ENCODE data around the gene CAPN12. TPM values are rescaled to one million over a fixed set of nuclear protein-coding genes. Genes with fewer than 3 reads are reported as not detected.

CAPN12 gene
- total RNA-seq, 1 experiment from 2014 or later = 8.8 TPM

DNA sequence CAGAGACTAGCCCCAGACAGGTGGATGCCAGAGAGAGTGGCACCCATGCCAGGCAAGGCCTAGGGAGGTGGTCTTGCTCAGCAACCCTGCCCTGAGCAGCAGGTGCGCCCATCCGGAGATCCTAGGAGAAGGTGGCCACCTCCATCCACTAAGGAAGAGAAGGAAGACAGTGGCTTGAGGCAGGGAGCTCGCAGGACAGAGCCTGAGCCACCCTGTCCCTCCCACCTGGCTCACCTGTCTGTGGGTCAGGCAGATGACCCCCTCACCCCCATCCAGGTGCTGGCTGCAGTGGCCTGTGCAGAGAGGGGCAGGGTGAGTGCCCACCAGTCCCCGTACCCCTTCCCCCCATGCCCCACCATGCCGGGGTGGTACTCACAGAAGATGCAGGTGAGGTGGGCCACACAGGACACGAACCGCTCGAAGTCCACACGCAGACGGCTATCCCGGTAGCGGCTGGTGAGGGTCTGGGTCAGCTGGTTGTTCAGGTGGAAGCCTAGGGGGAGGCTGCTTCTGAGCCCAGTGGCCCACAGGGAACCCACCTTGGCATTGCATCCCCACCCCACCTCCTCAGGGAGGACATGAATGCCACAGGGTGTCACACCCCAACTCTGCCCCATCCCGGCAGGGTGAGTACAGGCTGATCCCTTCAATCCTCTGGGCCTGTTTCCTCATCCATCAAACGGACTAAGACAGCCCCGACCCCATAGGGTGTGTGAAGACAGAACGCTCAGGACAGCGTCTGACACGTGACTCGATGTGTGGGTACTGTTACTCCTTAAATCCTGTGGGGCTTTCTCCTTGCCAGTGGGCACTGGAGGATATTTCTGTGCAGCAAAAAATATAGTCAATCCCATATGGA is 13.3 kb downstream of the CAPN12 start:
- H3K79me2 ChIP-seq (ENCODE audit: insufficient read depth, low read length) = no peaks in the 10 kb centered on the region; the same call in 1 of the 2 replicates
- H3K9me2 ChIP-seq (ENCODE audit: insufficient read depth) = no peaks in the 10 kb centered on the region
- intact Hi-C loops (cut with micrococcal nuclease) = loop anchor here (5.0 kb wide), 1 partner anchor 201 kb away; the partner anchor contains the start of genes MRPS12 and SARS2
- ATAC-seq = no peak
- POLR2A ChIA-PET = no interaction called here
- TF ChIP-seq, protein P1, sequence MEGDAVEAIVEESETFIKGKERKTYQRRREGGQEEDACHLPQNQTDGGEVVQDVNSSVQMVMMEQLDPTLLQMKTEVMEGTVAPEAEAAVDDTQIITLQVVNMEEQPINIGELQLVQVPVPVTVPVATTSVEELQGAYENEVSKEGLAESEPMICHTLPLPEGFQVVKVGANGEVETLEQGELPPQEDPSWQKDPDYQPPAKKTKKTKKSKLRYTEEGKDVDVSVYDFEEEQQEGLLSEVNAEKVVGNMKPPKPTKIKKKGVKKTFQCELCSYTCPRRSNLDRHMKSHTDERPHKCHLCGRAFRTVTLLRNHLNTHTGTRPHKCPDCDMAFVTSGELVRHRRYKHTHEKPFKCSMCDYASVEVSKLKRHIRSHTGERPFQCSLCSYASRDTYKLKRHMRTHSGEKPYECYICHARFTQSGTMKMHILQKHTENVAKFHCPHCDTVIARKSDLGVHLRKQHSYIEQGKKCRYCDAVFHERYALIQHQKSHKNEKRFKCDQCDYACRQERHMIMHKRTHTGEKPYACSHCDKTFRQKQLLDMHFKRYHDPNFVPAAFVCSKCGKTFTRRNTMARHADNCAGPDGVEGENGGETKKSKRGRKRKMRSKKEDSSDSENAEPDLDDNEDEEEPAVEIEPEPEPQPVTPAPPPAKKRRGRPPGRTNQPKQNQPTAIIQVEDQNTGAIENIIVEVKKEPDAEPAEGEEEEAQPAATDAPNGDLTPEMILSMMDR (IDR thresholded peaks at IDR 0.05 in 2 of 3, conservative IDR thresholded peaks at IDR 0.05 in 1 of 3; ENCODE audit: borderline replicate concordance in 1 of 3, insufficient read depth in 1 of 3, low read depth in 2 of 3, low read length in 2 of 3) = no peak
- no peak for TF ChIP-seq EZH2phosphoT487 (IDR thresholded peaks at IDR 0.05; ENCODE audit: borderline replicate concordance)
- no peak for TF ChIP-seq ELF1 (IDR thresholded peaks at IDR 0.05; ENCODE audit: borderline replicate concordance, low read depth)
- TF ChIP-seq ZFX (IDR thresholded peaks at IDR 0.05) = no peak
- TF ChIP-seq YY1 (IDR thresholded peaks at IDR 0.05; ENCODE audit: extremely low read depth, insufficient replicate concordance, low read depth, low read length) = no peak
- no peak for TF ChIP-seq SRF (IDR thresholded peaks at IDR 0.05; ENCODE audit: low read depth)
- no peak for TF ChIP-seq POLR2A (IDR thresholded peaks at IDR 0.05; ENCODE audit: borderline replicate concordance, extremely low read depth, insufficient read depth, insufficient read length)
- TF ChIP-seq EZH2 (IDR thresholded peaks at IDR 0.05) = no peak
- TF ChIP-seq, protein P2, sequence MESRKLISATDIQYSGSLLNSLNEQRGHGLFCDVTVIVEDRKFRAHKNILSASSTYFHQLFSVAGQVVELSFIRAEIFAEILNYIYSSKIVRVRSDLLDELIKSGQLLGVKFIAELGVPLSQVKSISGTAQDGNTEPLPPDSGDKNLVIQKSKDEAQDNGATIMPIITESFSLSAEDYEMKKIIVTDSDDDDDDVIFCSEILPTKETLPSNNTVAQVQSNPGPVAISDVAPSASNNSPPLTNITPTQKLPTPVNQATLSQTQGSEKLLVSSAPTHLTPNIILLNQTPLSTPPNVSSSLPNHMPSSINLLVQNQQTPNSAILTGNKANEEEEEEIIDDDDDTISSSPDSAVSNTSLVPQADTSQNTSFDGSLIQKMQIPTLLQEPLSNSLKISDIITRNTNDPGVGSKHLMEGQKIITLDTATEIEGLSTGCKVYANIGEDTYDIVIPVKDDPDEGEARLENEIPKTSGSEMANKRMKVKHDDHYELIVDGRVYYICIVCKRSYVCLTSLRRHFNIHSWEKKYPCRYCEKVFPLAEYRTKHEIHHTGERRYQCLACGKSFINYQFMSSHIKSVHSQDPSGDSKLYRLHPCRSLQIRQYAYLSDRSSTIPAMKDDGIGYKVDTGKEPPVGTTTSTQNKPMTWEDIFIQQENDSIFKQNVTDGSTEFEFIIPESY (IDR thresholded peaks at IDR 0.05; ENCODE audit: extremely low read depth, insufficient replicate concordance, low read length) = no peak
- no peak for TF ChIP-seq CBX3 (IDR thresholded peaks at IDR 0.05; ENCODE audit: low read depth)
- no peak for TF ChIP-seq JUND (IDR thresholded peaks at IDR 0.05)
- TF ChIP-seq EGR1 (IDR thresholded peaks at IDR 0.05; ENCODE audit: low read depth) = no peak
- TF ChIP-seq SIN3A (IDR thresholded peaks at IDR 0.05; ENCODE audit: low read depth) = no peak
- TF ChIP-seq RAD21 (IDR thresholded peaks at IDR 0.05; ENCODE audit: low read depth) = no peak
- TF ChIP-seq, protein P3, sequence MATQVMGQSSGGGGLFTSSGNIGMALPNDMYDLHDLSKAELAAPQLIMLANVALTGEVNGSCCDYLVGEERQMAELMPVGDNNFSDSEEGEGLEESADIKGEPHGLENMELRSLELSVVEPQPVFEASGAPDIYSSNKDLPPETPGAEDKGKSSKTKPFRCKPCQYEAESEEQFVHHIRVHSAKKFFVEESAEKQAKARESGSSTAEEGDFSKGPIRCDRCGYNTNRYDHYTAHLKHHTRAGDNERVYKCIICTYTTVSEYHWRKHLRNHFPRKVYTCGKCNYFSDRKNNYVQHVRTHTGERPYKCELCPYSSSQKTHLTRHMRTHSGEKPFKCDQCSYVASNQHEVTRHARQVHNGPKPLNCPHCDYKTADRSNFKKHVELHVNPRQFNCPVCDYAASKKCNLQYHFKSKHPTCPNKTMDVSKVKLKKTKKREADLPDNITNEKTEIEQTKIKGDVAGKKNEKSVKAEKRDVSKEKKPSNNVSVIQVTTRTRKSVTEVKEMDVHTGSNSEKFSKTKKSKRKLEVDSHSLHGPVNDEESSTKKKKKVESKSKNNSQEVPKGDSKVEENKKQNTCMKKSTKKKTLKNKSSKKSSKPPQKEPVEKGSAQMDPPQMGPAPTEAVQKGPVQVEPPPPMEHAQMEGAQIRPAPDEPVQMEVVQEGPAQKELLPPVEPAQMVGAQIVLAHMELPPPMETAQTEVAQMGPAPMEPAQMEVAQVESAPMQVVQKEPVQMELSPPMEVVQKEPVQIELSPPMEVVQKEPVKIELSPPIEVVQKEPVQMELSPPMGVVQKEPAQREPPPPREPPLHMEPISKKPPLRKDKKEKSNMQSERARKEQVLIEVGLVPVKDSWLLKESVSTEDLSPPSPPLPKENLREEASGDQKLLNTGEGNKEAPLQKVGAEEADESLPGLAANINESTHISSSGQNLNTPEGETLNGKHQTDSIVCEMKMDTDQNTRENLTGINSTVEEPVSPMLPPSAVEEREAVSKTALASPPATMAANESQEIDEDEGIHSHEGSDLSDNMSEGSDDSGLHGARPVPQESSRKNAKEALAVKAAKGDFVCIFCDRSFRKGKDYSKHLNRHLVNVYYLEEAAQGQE (IDR thresholded peaks at IDR 0.05; ENCODE audit: low read depth) = no peak
- H3K4me2 ChIP-seq (ENCODE audit: low read length) = no peak overlapping the region
- CTCF ChIA-PET = no interaction called here
- RAD21 ChIA-PET (ENCODE audit: low non-redundant PET in 1 of 2, low total read pairs in 2 of 2, uncharacterized antibody in 2 of 2, unreplicated experiment in 2 of 2) = no interaction called here
- no peaks in the 10 kb centered on the region for H3K27me3 ChIP-seq (ENCODE audit: insufficient read depth, low read length)
- no TSS peak for BruUV-seq (replicated peaks)
- no peak for DNase-seq (ENCODE audit: low read depth, low spot score)
- H4K20me1 ChIP-seq (ENCODE audit: insufficient read depth) = 0 out of 2 replicates have a peak, but pooled peaks cover 3% of the 10 kb centered on the region
- no peak overlapping the region for H2AFZ ChIP-seq (ENCODE audit: low read depth, low read length, poor library complexity, severe bottlenecking)
- peaks cover 11 to 40% of the 10 kb centered on the region in 2 experiments; a peak in 3 of 4 replicates for H3K36me3 ChIP-seq (ENCODE audit: control insufficient read depth in 1 of 2, insufficient read depth in 2 of 2, low read length in 2 of 2)
- no peak overlapping the region for H3K27ac ChIP-seq (ENCODE audit: low read depth, low read length)
- H3K9ac ChIP-seq (ENCODE audit: low read length) = no peak overlapping the region
- no peak overlapping the region for H3K4me3 ChIP-seq (replicated peaks in 1 of 2; ENCODE audit: low read depth in 1 of 2, low read length in 2 of 2)
- H3K4me1 ChIP-seq (ENCODE audit: control insufficient read depth in 1 of 2, insufficient read depth in 2 of 2, low read length in 2 of 2) = peaks cover 13 to 47% of the 10 kb centered on the region in 2 experiments; a peak in 3 of 4 replicates
- H3K9me3 ChIP-seq (ENCODE audit: control insufficient read depth in 1 of 2, insufficient read depth in 1 of 2, low read depth in 1 of 2, low read length in 2 of 2) = no peaks in the 10 kb centered on the region
